Left ventricle myocardium inferior (tissue), 1 donor: ENCODE data around the gene FAU. TPM values are rescaled to one million over a fixed set of nuclear protein-coding genes. Genes with fewer than 3 reads are reported as not detected.

ENCODE experiments used
- DNase-seq: peaks from one replicate; pipeline ENCODE4 v3.0.0-alpha.2; 2020
- H3K27ac ChIP-seq: fragments of 200-600 bp; replicated peaks from 2 replicates; pipeline ENCODE4 v1.8.0; 2021
- H3K27me3 ChIP-seq: fragments of 200-600 bp; 2 replicates; pipeline ENCODE4 v1.8.0; 2021; ENCODE audit warnings: low read depth
- H3K36me3 ChIP-seq: fragments of 200-600 bp; 2 replicates; pipeline ENCODE4 v1.8.0; 2021
- H3K4me1 ChIP-seq: fragments of 200-600 bp; 2 replicates; pipeline ENCODE4 v1.8.0; 2021
- H3K4me3 ChIP-seq: fragments of 200-600 bp; 2 replicates; pipeline ENCODE4 v1.8.0; 2021; ENCODE audit warnings: mild to moderate bottlenecking, moderate library complexity
- H3K9me3 ChIP-seq: fragments of 200-600 bp; replicated peaks from 2 replicates; pipeline ENCODE4 v1.8.0; 2021
- intact Hi-C: fragments of 100-400 bp; cut with micrococcal nuclease; formaldehyde crosslinking; loops from one replicate; pipeline ENCODE4 v1.11.0; 2022
- total RNA-seq: library from RNA; stranded (reverse); fragmentation: NEBNext Ultra II Directional; extraction: Animal tissue kit (Norgen Biotek cat#: 25700); gene quantifications from one replicate; pipeline ENCODE4 v1.2.1, GENCODE V29; 2021
- TF ChIP-seq, protein P1 (sequence below): fragments of 200-600 bp; IDR thresholded peaks from 2 replicates; pipeline ENCODE4 v1.8.0; 2021; ENCODE audit warnings: antibody characterized with exemption, mild to moderate bottlenecking, borderline replicate concordance
- donor health status: DM: no; HTN: yes; CAD: no; lungs with severe emphysema.

The FAU gene
- total RNA-seq, 1 donor from 2014 or later, result 629 TPM

DNA sequence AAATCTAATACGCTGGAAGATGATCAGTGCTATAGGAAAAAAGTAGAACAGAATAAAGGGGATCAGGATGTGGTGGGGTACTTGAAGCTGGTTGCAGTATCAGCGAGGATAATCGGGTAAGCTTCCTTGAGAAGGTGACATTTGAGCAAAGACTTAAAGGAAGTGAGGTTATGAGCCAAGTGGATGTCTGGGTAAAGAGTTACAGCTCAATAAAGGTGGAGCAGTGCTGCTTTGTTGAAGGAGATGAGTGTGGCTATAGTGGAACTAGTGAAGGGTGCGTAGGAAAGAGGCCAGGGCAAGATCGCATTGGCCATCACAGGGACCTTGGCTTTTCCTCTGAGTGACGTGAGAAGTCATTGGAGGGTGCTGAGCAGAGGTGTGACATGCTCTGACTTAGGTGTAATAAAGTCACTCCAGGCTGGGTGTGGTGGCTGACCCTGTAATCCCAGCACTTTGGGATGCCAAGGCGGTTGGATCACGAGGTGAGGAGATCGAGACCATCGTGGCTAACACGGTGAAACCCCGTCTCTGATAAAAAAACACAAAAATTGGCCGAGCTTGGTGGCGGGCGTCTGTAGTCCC lies 14.7 kb upstream of the FAU start:
- TF ChIP-seq, protein P1, sequence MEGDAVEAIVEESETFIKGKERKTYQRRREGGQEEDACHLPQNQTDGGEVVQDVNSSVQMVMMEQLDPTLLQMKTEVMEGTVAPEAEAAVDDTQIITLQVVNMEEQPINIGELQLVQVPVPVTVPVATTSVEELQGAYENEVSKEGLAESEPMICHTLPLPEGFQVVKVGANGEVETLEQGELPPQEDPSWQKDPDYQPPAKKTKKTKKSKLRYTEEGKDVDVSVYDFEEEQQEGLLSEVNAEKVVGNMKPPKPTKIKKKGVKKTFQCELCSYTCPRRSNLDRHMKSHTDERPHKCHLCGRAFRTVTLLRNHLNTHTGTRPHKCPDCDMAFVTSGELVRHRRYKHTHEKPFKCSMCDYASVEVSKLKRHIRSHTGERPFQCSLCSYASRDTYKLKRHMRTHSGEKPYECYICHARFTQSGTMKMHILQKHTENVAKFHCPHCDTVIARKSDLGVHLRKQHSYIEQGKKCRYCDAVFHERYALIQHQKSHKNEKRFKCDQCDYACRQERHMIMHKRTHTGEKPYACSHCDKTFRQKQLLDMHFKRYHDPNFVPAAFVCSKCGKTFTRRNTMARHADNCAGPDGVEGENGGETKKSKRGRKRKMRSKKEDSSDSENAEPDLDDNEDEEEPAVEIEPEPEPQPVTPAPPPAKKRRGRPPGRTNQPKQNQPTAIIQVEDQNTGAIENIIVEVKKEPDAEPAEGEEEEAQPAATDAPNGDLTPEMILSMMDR, result no peak
- Histone ChIP-seq H3K27me3 (no peaks in the 10 kb centered on the region), H3K9me3 (no peaks in the 10 kb centered on the region), H3K4me1 (peaks cover 35% of the 10 kb centered on the region), H3K27ac (no peak overlapping the region), H3K36me3 (peaks cover 15% of the 10 kb centered on the region), H3K4me3 (no peak overlapping the region)
- intact Hi-C loops, result no loop called here
- no peak for DNase-seq

DNA sequence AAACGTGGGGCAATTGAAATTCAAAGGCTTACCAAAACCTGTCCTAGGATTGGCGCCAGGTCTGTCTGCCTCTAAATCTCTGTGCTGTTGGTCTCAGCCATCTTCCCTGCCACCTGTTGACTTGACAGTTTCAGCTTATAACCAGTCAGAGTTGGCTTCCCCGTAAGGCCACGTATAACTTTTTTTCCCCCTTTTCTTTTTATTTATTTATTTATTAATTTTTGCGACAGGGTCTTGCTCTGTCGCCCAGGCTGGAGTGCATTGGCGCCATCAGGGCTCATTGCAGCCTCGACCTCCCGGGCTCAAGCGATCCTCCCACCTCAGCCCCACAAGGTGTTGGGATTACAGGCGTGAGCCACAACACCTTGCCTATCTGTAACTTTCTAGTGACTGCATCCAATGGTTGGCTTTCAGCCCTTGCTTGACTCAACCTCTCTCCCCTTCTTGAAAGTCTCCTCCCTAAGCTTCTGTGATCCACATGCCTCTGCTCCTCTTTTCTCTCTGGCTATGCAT lies 13.8 kb upstream of the FAU start:
- Histone ChIP-seq H3K9me3 (no peaks in the 10 kb centered on the region), H3K4me3 (peak overlapping the region; percentile 99), H3K4me1 (peaks cover 35% of the 10 kb centered on the region), H3K27me3 (no peaks in the 10 kb centered on the region), H3K36me3 (peaks cover 24% of the 10 kb centered on the region), H3K27ac (peak overlapping the region; percentile 100)
- intact Hi-C loops, result no loop called here
- TF ChIP-seq, protein P1, result no peak
- DNase-seq, result no peak

DNA sequence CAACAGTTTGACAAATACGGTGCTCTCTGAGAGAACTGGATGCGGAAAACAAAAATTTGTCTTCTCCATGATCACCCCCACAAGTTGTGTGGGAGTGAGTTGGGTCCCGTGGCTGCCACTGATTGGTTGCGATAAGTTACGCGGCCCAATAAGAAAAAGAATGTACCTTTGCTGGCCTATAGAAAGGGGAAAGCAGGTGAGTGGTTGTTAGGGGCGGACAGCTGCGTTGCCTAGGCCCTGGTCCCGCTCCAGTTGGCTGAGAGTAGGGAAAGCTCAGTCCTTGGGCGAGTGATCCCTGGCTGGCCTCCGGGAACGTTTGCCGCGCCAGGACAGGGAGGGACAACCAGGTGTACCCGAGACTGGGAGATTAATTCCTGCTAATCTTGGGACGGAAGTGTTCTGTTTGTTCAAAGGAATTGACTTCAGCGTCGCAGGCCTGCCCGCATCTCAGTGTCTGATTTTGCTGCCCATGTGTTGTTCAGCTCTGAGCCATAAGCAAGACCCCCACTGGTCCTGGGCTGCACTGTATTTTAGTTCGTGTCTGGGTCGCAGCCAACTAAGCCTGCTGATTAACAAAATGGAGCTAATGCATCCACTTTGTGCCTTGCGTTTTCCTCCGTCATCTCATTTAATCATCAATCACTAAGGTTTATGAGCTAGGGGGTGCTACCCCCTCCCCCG lies 13.2 kb upstream of the FAU start:
- no peaks in the 10 kb centered on the region for H3K9me3 ChIP-seq
- H3K27ac ChIP-seq, result peak overlapping the region; percentile 100
- H3K36me3 ChIP-seq, result peaks cover 30% of the 10 kb centered on the region
- intact Hi-C loops, result no loop called here
- H3K4me3 ChIP-seq, result peak overlapping the region; percentile 99
- TF ChIP-seq, protein P1, result no peak
- no peaks in the 10 kb centered on the region for H3K27me3 ChIP-seq
- peak; percentile 89 for DNase-seq
- H3K4me1 ChIP-seq, result peaks cover 35% of the 10 kb centered on the region

DNA sequence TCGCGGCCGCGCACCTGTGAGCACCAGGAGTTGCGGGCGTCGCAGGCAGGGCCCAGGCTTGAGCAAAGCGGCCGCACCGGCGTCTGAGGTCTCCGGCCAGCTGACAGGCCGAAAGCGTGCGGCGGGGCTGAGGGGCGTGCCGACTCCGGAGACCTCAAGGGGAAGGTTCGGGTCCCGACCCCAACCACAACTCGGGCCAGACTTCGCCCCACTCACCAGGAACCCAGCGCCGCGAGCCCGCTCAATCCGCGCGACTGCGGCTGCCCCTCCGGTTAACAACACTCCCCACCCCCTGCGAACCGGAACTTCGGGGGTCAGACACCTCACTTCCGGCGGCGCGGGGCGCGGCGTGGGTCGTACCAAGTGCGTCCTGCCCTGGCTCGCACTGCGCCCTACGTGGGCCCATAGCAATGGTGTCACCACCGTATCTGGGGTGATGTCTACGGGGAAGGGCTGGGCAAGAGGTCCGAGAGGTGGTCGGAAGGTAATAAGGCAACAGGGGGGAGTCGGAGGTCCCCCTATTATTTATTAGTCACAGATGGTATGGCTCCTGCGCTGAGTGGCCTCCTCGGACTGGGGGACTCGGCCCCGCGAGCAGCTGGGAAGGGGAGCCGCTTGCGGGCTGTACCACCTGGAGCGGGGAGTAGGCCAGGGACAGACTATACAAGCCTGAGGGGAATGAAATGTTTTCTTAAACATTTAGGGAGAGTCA lies 12.5 kb upstream of the FAU start, which contains the start of gene SYVN1:
SYVN1 (minus strand) TSS at position 280 of the 712 bp plus-strand sequence. CDS start 918 bp downstream, outside the sequence.
- TF ChIP-seq, protein P1, result no peak
- no peaks in the 10 kb centered on the region for H3K27me3 ChIP-seq
- peaks cover 35% of the 10 kb centered on the region for H3K4me1 ChIP-seq
- DNase-seq, result peak; percentile 90
- peak within 1 kb of the TSS; percentile 100 for H3K27ac ChIP-seq
- intact Hi-C loops, result no loop called here
- no peaks in the 10 kb centered on the region for H3K9me3 ChIP-seq
- peaks cover 37% of the 10 kb centered on the region for H3K36me3 ChIP-seq
- peak within 1 kb of the TSS; percentile 99 for H3K4me3 ChIP-seq

DNA sequence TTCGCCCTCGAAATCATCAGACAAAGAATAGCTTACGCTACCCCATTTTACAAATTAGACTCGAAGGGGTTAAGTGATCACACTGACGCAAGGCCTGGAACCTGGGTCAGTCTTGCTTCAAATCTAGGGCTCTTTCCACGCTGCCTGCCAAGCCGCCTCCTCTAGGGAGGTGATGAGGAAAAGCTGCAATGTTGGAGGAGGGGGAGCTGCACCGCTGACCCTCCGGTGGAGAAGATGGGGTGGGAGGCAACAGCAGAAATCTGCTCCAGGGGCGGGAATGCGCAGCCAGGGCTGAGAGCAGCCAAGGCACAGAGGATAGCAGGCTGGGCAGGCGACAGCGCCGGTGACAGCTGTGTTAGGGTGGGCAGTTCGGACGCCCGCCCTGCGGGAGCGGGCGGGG lies 11.8 kb upstream of the FAU start:
- Histone ChIP-seq H3K27me3 (no peaks in the 10 kb centered on the region), H3K4me1 (peaks cover 35% of the 10 kb centered on the region), H3K27ac (peak overlapping the region; percentile 100), H3K36me3 (peaks cover 44% of the 10 kb centered on the region), H3K9me3 (no peaks in the 10 kb centered on the region), H3K4me3 (peak overlapping the region; percentile 99)
- DNase-seq, result peak; percentile 39
- TF ChIP-seq, protein P1, result no peak
- intact Hi-C loops, result no loop called here
